HepG2 (cell line): ENCODE measurements around the gene TLNRD1. TPM values are rescaled to one million over a fixed set of nuclear protein-coding genes. Genes with fewer than 3 reads are reported as not detected.

Experiments used
- CENPX ChIP-seq: sonication (generic); formaldehyde crosslinking; IDR thresholded peaks from 2 replicates; pipeline ENCODE4 v1.9.0; 2021; ENCODE audit warnings: mild to moderate bottlenecking, missing genetic modification reagents, moderate library complexity
- CHCHD3 ChIP-seq: sonication (generic); formaldehyde crosslinking; IDR thresholded peaks from 2 replicates; pipeline ENCODE4 v1.8.0; 2022; ENCODE audit warnings: mild to moderate bottlenecking, missing genetic modification reagents, moderate library complexity
- FOXA3 ChIP-seq: IDR thresholded peaks from 2 replicates; pipeline ENCODE4 v1.6.1; 2016; ENCODE audit warnings: missing genetic modification reagents, missing compliant biosample characterization
- GATAD2A ChIP-seq: IDR thresholded peaks from 2 replicates; pipeline ENCODE4 v1.6.1; 2016
- GLI4 ChIP-seq: sonication (generic); formaldehyde crosslinking; IDR thresholded peaks from 2 replicates; pipeline ENCODE4 v1.5.1; 2020; ENCODE audit warnings: missing genetic modification reagents, mild to moderate bottlenecking, moderate library complexity, borderline replicate concordance
- KMT2A ChIP-seq: sonication (generic); formaldehyde crosslinking; IDR thresholded peaks from 2 replicates; pipeline ENCODE4 v1.4.0; 2020; ENCODE audit warnings: missing genetic modification reagents
- KMT2B ChIP-seq: IDR thresholded peaks from 2 replicates; pipeline ENCODE4 v1.6.1; 2016; ENCODE audit warnings: missing genetic modification reagents, missing compliant biosample characterization
- MXD4 ChIP-seq: IDR thresholded peaks from 2 replicates; pipeline ENCODE4 v1.6.1; 2016; ENCODE audit warnings: mild to moderate bottlenecking, missing biosample characterization, missing genetic modification reagents
- PCBP2 ChIP-seq: fragments of 200-400 bp; formaldehyde crosslinking; optimal IDR thresholded peaks from 2 replicates; pipeline ENCODE3; 2018; ENCODE audit warnings: low read length, low read depth; ENCODE audit not compliant: poor library complexity, severe bottlenecking
- PTBP1 ChIP-seq: fragments of 200-400 bp; formaldehyde crosslinking; IDR thresholded peaks from 2 replicates; pipeline ENCODE4 v1.6.1; 2018; ENCODE audit warnings: low read length, low read depth; ENCODE audit not compliant: poor library complexity, severe bottlenecking
- RFX5 ChIP-seq: IDR thresholded peaks from 2 replicates; pipeline ENCODE4 v1.6.1; 2011; ENCODE audit warnings: low read depth, low read length, improper control_type of control experiment
- ZBTB7A ChIP-seq: sonication (generic); formaldehyde crosslinking; IDR thresholded peaks from 2 replicates; pipeline ENCODE4 v1.8.0; 2022; ENCODE audit warnings: mild to moderate bottlenecking, missing genetic modification reagents
- ZFY ChIP-seq: sonication (generic); formaldehyde crosslinking; IDR thresholded peaks from 2 replicates; pipeline ENCODE4 v1.4.0; 2020; ENCODE audit warnings: missing genetic modification reagents
- ZNF260 ChIP-seq: sonication (generic); formaldehyde crosslinking; IDR thresholded peaks from 2 replicates; pipeline ENCODE4 v1.4.0; 2020; ENCODE audit warnings: missing genetic modification reagents, low read depth, mild to moderate bottlenecking, borderline replicate concordance
- ZNF546 ChIP-seq: sonication (generic); formaldehyde crosslinking; conservative IDR thresholded peaks from 2 replicates; pipeline ENCODE4 v1.8.1; 2023; ENCODE audit warnings: mild to moderate bottlenecking, missing genetic modification reagents
- ZNF670 ChIP-seq: sonication (generic); formaldehyde crosslinking; IDR thresholded peaks from 2 replicates; pipeline ENCODE4 v1.8.0; 2022; ENCODE audit warnings: mild to moderate bottlenecking, missing genetic modification reagents, borderline replicate concordance
- ZSCAN30 ChIP-seq: sonication (generic); formaldehyde crosslinking; IDR thresholded peaks from 2 replicates; pipeline ENCODE4 v1.5.0; 2020; ENCODE audit warnings: mild to moderate bottlenecking, missing genetic modification reagents
- polyA plus RNA-seq, 8 experiments: library from polyadenylated mRNA; depleted of rRNA in 3 of 8; stranded (reverse) in 7 of 8; unstranded in 1 of 8; fragments of >200 nt; fragmentation: Illumina TruSeq in 4 of 8; extraction: Trizol in 4 of 8; gene quantifications; 2 replicates each; pipeline versions ENCODE4 v1.2.1 to v1.2.3, GENCODE V29; 2011 to 2016; ENCODE audit warnings: low read depth in 4 of 8, missing spikeins in 1 of 8, mixed read lengths in 1 of 8; ENCODE audit not compliant: insufficient read depth in 1 of 8
- total RNA-seq, 5 experiments: library from RNA; depleted of rRNA; stranded (reverse); fragments of >200 nt; fragmentation: Illumina TruSeq; extraction: Trizol; gene quantifications; 2 replicates each; pipeline ENCODE4 v1.2.3, GENCODE V29; 2016; ENCODE audit warnings: low read depth in 1 of 5
- TF ChIP-seq, protein P1 (sequence below): sonication (generic); formaldehyde crosslinking; IDR thresholded peaks from 2 replicates; pipeline ENCODE4 v1.9.0; 2021; ENCODE audit warnings: missing genetic modification reagents, mild to moderate bottlenecking, borderline replicate concordance
- TF ChIP-seq, protein P2 (sequence below): fragments of 450-650 bp; IDR thresholded peaks from 2 replicates; pipeline ENCODE4 v1.6.1; 2016
- TF ChIP-seq, protein P3 (sequence below): sonication (generic); formaldehyde crosslinking; IDR thresholded peaks from 2 replicates; pipeline ENCODE4 v1.8.0; 2022; ENCODE audit warnings: mild to moderate bottlenecking, missing genetic modification reagents, moderate library complexity
- TF ChIP-seq, protein P4 (sequence below): sonication (generic); formaldehyde crosslinking; IDR thresholded peaks from 2 replicates; pipeline ENCODE4 v1.5.0; 2020; ENCODE audit warnings: mild to moderate bottlenecking, missing genetic modification reagents, moderate library complexity
- TF ChIP-seq, protein P5 (sequence below): sonication (generic); formaldehyde crosslinking; IDR thresholded peaks from 2 replicates; pipeline ENCODE4 v1.4.0; 2020; ENCODE audit warnings: missing genetic modification reagents
- TF ChIP-seq, protein P6 (sequence below): sonication (generic); formaldehyde crosslinking; IDR thresholded peaks from 2 replicates; pipeline ENCODE4 v1.5.1; 2020; ENCODE audit warnings: missing genetic modification reagents, mild to moderate bottlenecking, borderline replicate concordance

The TLNRD1 gene
- total and polyA plus RNA-seq, 2 of the 13 experiments (the other 11 are each of a cell fraction or from before 2014, with no cell fraction given), result 3.4 to 5.3 TPM

DNA sequence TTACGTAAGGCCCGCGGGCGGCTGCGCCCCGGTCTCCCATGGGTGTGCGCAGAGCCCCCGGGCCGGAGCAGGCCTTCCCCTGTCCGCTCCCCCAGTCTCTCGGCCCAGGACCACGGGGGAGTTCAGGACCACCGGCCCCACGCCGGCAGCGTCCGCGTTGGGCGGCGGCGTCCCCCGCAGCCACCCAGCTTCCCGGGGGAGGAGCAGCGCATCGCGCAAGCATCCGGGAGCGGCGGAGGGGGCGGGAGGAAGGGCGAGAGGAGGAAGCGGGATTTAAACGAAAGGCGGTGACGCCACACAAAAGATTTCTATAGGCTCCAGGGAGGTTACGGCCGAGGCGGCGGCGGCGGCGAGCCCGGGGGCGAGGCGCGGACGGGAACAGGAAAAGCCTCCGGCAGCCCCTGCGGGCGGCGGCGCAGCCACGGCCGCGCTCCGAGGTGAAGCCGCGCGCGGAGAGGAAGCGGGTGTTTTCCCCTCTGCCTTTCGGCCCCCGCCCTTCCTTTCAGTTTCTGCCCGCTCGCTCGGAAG is at the start of gene TLNRD1 (continued):
- no peak for TF ChIP-seq ZSCAN30 (CRISPR knock-in tag)
- TF ChIP-seq MXD4 (CRISPR knock-in tag), result peak; percentile 84
- TF ChIP-seq, protein P1, sequence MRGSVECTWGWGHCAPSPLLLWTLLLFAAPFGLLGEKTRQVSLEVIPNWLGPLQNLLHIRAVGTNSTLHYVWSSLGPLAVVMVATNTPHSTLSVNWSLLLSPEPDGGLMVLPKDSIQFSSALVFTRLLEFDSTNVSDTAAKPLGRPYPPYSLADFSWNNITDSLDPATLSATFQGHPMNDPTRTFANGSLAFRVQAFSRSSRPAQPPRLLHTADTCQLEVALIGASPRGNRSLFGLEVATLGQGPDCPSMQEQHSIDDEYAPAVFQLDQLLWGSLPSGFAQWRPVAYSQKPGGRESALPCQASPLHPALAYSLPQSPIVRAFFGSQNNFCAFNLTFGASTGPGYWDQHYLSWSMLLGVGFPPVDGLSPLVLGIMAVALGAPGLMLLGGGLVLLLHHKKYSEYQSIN (CRISPR knock-in tag), result no peak
- TF ChIP-seq PCBP2, result no peak
- TF ChIP-seq ZNF260, result no peak
- TF ChIP-seq ZNF670, result peak; percentile 49; the same call in 1 of the 2 replicates
- TF ChIP-seq, protein P2, sequence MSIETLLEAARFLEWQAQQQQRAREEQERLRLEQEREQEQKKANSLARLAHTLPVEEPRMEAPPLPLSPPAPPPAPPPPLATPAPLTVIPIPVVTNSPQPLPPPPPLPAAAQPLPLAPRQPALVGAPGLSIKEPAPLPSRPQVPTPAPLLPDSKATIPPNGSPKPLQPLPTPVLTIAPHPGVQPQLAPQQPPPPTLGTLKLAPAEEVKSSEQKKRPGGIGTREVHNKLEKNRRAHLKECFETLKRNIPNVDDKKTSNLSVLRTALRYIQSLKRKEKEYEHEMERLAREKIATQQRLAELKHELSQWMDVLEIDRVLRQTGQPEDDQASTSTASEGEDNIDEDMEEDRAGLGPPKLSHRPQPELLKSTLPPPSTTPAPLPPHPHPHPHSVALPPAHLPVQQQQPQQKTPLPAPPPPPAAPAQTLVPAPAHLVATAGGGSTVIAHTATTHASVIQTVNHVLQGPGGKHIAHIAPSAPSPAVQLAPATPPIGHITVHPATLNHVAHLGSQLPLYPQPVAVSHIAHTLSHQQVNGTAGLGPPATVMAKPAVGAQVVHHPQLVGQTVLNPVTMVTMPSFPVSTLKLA, result no peak
- TF ChIP-seq, protein P3, sequence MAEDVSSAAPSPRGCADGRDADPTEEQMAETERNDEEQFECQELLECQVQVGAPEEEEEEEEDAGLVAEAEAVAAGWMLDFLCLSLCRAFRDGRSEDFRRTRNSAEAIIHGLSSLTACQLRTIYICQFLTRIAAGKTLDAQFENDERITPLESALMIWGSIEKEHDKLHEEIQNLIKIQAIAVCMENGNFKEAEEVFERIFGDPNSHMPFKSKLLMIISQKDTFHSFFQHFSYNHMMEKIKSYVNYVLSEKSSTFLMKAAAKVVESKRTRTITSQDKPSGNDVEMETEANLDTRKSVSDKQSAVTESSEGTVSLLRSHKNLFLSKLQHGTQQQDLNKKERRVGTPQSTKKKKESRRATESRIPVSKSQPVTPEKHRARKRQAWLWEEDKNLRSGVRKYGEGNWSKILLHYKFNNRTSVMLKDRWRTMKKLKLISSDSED (CRISPR knock-in tag), result no peak
- TF ChIP-seq, protein P4, sequence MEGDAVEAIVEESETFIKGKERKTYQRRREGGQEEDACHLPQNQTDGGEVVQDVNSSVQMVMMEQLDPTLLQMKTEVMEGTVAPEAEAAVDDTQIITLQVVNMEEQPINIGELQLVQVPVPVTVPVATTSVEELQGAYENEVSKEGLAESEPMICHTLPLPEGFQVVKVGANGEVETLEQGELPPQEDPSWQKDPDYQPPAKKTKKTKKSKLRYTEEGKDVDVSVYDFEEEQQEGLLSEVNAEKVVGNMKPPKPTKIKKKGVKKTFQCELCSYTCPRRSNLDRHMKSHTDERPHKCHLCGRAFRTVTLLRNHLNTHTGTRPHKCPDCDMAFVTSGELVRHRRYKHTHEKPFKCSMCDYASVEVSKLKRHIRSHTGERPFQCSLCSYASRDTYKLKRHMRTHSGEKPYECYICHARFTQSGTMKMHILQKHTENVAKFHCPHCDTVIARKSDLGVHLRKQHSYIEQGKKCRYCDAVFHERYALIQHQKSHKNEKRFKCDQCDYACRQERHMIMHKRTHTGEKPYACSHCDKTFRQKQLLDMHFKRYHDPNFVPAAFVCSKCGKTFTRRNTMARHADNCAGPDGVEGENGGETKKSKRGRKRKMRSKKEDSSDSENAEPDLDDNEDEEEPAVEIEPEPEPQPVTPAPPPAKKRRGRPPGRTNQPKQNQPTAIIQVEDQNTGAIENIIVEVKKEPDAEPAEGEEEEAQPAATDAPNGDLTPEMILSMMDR, result no peak
- peak; percentile 68 for TF ChIP-seq ZFY (CRISPR knock-in tag)
- peak; percentile 70; the same call in 1 of the 2 replicates for TF ChIP-seq KMT2A (CRISPR knock-in tag)
- TF ChIP-seq ZBTB7A (CRISPR knock-in tag), result peak; percentile 56
- no peak for TF ChIP-seq PTBP1
- 0 out of 2 replicates have a peak, but pooled peaks have one; percentile 37 for TF ChIP-seq CHCHD3
- TF ChIP-seq, protein P5, sequence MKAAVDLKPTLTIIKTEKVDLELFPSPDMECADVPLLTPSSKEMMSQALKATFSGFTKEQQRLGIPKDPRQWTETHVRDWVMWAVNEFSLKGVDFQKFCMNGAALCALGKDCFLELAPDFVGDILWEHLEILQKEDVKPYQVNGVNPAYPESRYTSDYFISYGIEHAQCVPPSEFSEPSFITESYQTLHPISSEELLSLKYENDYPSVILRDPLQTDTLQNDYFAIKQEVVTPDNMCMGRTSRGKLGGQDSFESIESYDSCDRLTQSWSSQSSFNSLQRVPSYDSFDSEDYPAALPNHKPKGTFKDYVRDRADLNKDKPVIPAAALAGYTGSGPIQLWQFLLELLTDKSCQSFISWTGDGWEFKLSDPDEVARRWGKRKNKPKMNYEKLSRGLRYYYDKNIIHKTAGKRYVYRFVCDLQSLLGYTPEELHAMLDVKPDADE (CRISPR knock-in tag), result no peak
- TF ChIP-seq ZNF546, result no peak
- TF ChIP-seq, protein P6, sequence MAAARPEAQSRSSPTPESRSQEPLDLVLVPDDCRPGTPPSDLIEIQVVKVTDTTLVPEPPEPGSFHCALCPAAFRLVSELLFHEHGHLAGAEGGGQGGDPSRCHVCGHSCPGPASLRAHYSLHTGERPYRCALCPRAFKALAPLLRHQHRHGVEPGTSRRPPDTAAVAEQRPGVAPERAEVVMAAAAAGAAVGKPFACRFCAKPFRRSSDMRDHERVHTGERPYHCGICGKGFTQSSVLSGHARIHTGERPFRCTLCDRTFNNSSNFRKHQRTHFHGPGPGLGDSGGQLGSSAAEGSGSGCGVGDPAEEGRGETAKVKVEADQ, result no peak
- no peak; the same call in 1 of the 2 replicates for TF ChIP-seq FOXA3 (CRISPR knock-in tag)
- TF ChIP-seq RFX5, result no peak
- TF ChIP-seq CENPX, result no peak
- TF ChIP-seq GLI4 (CRISPR knock-in tag), result no peak
- TF ChIP-seq GATAD2A (CRISPR knock-in tag), result no peak
- peak; percentile 70 for TF ChIP-seq KMT2B (CRISPR knock-in tag)
